HCT116 (cell line): Measurements from ENCODE around the gene PLSCR1. TPM values are rescaled to one million over a fixed set of nuclear protein-coding genes. Genes with fewer than 3 reads are reported as not detected.

ENCODE experiments used
- ATAC-seq: fragments of 200-7000 bp; cut with Tn5 transposase; 2 replicates; pipeline ENCODE4 v1.9.1; 2020; ENCODE audit warnings: mild to moderate bottlenecking, moderate library complexity
- BruUV-seq: library from RNA; stranded (reverse); fragments of 400-500 nt; replicated peaks from 2 replicates; lab custom pipeline; 2021; lab: Mats Ljungman, UMichigan
- CTCF ChIA-PET: fragments of 300-600 bp; sonication (Branson Sonifier 250); formaldehyde crosslinking; loops from one replicate; lab custom pipeline; 2021; ENCODE audit warnings: antibody characterized with exemption; lab: Charles Lee
- POLR2A ChIA-PET: fragments of 300-600, 350-600 bp; sonication (Branson Sonifier 250); formaldehyde crosslinking; loops from one replicate; lab custom pipeline; 2021; ENCODE audit warnings: antibody characterized with exemption; lab: Charles Lee
- RAD21 ChIA-PET, 2 experiments: fragments of 300-600 bp; sonication (Branson Sonifier 250); formaldehyde crosslinking; loops; one replicate each; lab custom pipeline; 2023; ENCODE audit warnings: low total read pairs in 2 of 2; ENCODE audit not compliant: uncharacterized antibody in 2 of 2, unreplicated experiment in 2 of 2, low non-redundant PET in 1 of 2; lab: Charles Lee
- DNase-seq: peaks from one replicate; pipeline ENCODE4 v3.0.0-alpha.2; 2010; ENCODE audit warnings: low read depth, low spot score
- H2AFZ ChIP-seq: fragments of 200-600 bp; shearing (Covaris generic), sonication (generic); 2 replicates; pipeline ENCODE4 v1.6.1; 2017; ENCODE audit warnings: low read depth, mixed run types, mixed read lengths, antibody characterized with exemption, low read length; ENCODE audit not compliant: poor library complexity, severe bottlenecking
- H3K27ac ChIP-seq: 2 replicates; pipeline ENCODE4 v1.5.1; 2012; ENCODE audit warnings: low read depth, low read length
- H3K27me3 ChIP-seq: fragments of 200-600 bp; sonication (generic); 2 replicates; pipeline ENCODE4 v1.6.1; 2016; ENCODE audit warnings: mixed run types, low read length, mixed read lengths; ENCODE audit not compliant: insufficient read depth
- H3K36me3 ChIP-seq, 2 experiments: fragments of 200-500 bp in 1 of 2; fragments of 200-600 bp in 1 of 2; sonication (Bioruptor generic) in 1 of 2; sonication (generic) in 1 of 2; 2 replicates each; pipeline versions ENCODE4 v1.5.1 to v1.6.1; 2014 to 2016; ENCODE audit warnings: low read length in 2 of 2, inconsistent platforms in 1 of 2, mixed read lengths in 1 of 2, mixed run types in 1 of 2; ENCODE audit not compliant: insufficient read depth in 2 of 2, control insufficient read depth in 1 of 2
- H3K4me1 ChIP-seq, 2 experiments: fragments of 200-600 bp in 1 of 2; sonication (generic) in 1 of 2; 2 replicates each; pipeline versions ENCODE4 v1.5.1 to v1.6.1; 2012 to 2017; ENCODE audit warnings: low read length in 2 of 2, inconsistent platforms in 1 of 2, mild to moderate bottlenecking in 1 of 2, mixed read lengths in 1 of 2, mixed run types in 1 of 2, moderate library complexity in 1 of 2; ENCODE audit not compliant: insufficient read depth in 2 of 2, control insufficient read depth in 1 of 2
- H3K4me2 ChIP-seq: fragments of 200-600 bp; sonication (generic); 2 replicates; pipeline ENCODE4 v1.6.1; 2017; ENCODE audit warnings: mixed run types, low read length, mixed read lengths
- H3K4me3 ChIP-seq, 2 experiments: fragments of 200-600 bp in 1 of 2; sonication (generic) in 1 of 2; replicated peaks in 1 of 2; 2 replicates each; pipeline ENCODE4 v1.5.1; 2011 to 2016; ENCODE audit warnings: low read length in 2 of 2, control low read depth in 1 of 2, low read depth in 1 of 2, mild to moderate bottlenecking in 1 of 2, mixed read lengths in 1 of 2, mixed run types in 1 of 2
- H3K79me2 ChIP-seq: fragments of 200-600 bp; sonication (generic); 2 replicates; pipeline ENCODE4 v1.6.1; 2017; ENCODE audit warnings: mild to moderate bottlenecking, mixed run types, low read length, moderate library complexity, mixed read lengths; ENCODE audit not compliant: insufficient read depth
- H3K9ac ChIP-seq: fragments of 200-600 bp; sonication (generic); 2 replicates; pipeline ENCODE4 v1.6.1; 2016; ENCODE audit warnings: low read length, mixed read lengths
- H3K9me2 ChIP-seq: fragments of 200-600 bp; sonication (generic), shearing (Covaris generic); 2 replicates; pipeline ENCODE4 v1.6.1; 2017; ENCODE audit warnings: mixed run types, mild to moderate bottlenecking, moderate library complexity; ENCODE audit not compliant: insufficient read depth
- H3K9me3 ChIP-seq, 2 experiments: fragments of 200-500 bp in 1 of 2; fragments of 200-600 bp in 1 of 2; sonication (Bioruptor generic) in 1 of 2; sonication (generic) in 1 of 2; 2 replicates each; pipeline ENCODE4 v1.6.1; 2014 to 2017; ENCODE audit warnings: low read length in 2 of 2, mixed read lengths in 2 of 2, inconsistent platforms in 1 of 2, low read depth in 1 of 2, mild to moderate bottlenecking in 1 of 2, mixed run types in 1 of 2, moderate library complexity in 1 of 2; ENCODE audit not compliant: control insufficient read depth in 1 of 2, insufficient read depth in 1 of 2
- H4K20me1 ChIP-seq: fragments of 200-600 bp; sonication (generic), shearing (Covaris generic); 2 replicates; pipeline ENCODE4 v1.6.1; 2017; ENCODE audit warnings: mixed run types, mild to moderate bottlenecking, moderate library complexity; ENCODE audit not compliant: insufficient read depth
- CBX3 ChIP-seq: IDR thresholded peaks from 2 replicates; pipeline ENCODE4 v1.6.1; 2012; ENCODE audit warnings: low read depth
- CEBPB ChIP-seq: IDR thresholded peaks from 2 replicates; pipeline ENCODE4 v1.6.1; 2012; ENCODE audit warnings: low read depth
- ELF1 ChIP-seq: IDR thresholded peaks from 2 replicates; pipeline ENCODE4 v1.6.1; 2012; ENCODE audit warnings: low read depth, borderline replicate concordance
- EZH2phosphoT487 ChIP-seq: fragments of 200-600 bp; IDR thresholded peaks from 2 replicates; pipeline ENCODE4 v1.6.1; 2018; ENCODE audit warnings: antibody characterized with exemption, borderline replicate concordance
- FOSL1 ChIP-seq: IDR thresholded peaks from 2 replicates; pipeline ENCODE4 v1.6.1; 2012; ENCODE audit warnings: low read depth
- POLR2AphosphoS5 ChIP-seq: IDR thresholded peaks from 2 replicates; pipeline ENCODE4 v1.6.1; 2011; ENCODE audit warnings: mild to moderate bottlenecking, low read depth, low read length, moderate library complexity
- TCF7L2 ChIP-seq: IDR thresholded peaks from 2 replicates; pipeline ENCODE4 v1.7.0; 2011; ENCODE audit warnings: borderline replicate concordance, inconsistent platforms; ENCODE audit not compliant: insufficient read depth, insufficient read length; ENCODE audit errors: extremely low read depth
- ZFX ChIP-seq: fragments of 450-650 bp; IDR thresholded peaks from 2 replicates; pipeline ENCODE4 v1.6.1; 2017
- intact Hi-C: fragments of 100-400 bp; cut with micrococcal nuclease; formaldehyde crosslinking; loops from 2 replicates; pipeline ENCODE4 v1.10.0; 2022
- total RNA-seq: library from RNA; stranded (reverse); gene quantifications from one replicate; pipeline ENCODE4 v1.2.1, GENCODE V29; 2021; ENCODE audit not compliant: unreplicated experiment
- TF ChIP-seq, protein P1 (sequence below), 3 experiments: fragments of 200-600 bp in 1 of 3; sonication (generic) in 1 of 3; IDR thresholded peaks in 2 of 3; conservative IDR thresholded peaks in 1 of 3; 2 replicates each; pipeline ENCODE4 v1.5.1; 2012 to 2017; ENCODE audit warnings: low read depth in 2 of 3, low read length in 2 of 3, antibody characterized with exemption in 1 of 3, borderline replicate concordance in 1 of 3, control low read depth in 1 of 3, mild to moderate bottlenecking in 1 of 3, mixed read lengths in 1 of 3, mixed run types in 1 of 3, moderate library complexity in 1 of 3; ENCODE audit not compliant: insufficient read depth in 1 of 3

PLSCR1 gene
- total RNA-seq, 1 experiment from 2014 or later = 44.2 TPM

GRCh38 chr3:146524961-146525360 is 19.4 kb downstream of the PLSCR1 start:
- ChIA-PET RAD21 (no interaction called here), CTCF (no interaction called here), POLR2A (interaction anchor here (1.0 to 1.1 kb wide), 2 partner anchors 15 to 19 kb away, joined by 3 to 4 read pairs; partner anchors contain the start of gene PLSCR1)
- no peaks in the 10 kb centered on the region for H3K9me2 ChIP-seq
- intact Hi-C loops = no loop called here
- no TSS peak for BruUV-seq
- ATAC-seq (no peak), DNase-seq (no peak)
- H3K4me3 ChIP-seq = no peak overlapping the region
- peaks cover 0 to 4% of the 10 kb centered on the region in 2 experiments; a peak in 1 of 4 replicates for H3K36me3 ChIP-seq
- TF ChIP-seq, protein P1, sequence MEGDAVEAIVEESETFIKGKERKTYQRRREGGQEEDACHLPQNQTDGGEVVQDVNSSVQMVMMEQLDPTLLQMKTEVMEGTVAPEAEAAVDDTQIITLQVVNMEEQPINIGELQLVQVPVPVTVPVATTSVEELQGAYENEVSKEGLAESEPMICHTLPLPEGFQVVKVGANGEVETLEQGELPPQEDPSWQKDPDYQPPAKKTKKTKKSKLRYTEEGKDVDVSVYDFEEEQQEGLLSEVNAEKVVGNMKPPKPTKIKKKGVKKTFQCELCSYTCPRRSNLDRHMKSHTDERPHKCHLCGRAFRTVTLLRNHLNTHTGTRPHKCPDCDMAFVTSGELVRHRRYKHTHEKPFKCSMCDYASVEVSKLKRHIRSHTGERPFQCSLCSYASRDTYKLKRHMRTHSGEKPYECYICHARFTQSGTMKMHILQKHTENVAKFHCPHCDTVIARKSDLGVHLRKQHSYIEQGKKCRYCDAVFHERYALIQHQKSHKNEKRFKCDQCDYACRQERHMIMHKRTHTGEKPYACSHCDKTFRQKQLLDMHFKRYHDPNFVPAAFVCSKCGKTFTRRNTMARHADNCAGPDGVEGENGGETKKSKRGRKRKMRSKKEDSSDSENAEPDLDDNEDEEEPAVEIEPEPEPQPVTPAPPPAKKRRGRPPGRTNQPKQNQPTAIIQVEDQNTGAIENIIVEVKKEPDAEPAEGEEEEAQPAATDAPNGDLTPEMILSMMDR (IDR thresholded peaks at IDR 0.05 in 2 of 3, conservative IDR thresholded peaks at IDR 0.05 in 1 of 3; ENCODE audit: borderline replicate concordance in 1 of 3, insufficient read depth in 1 of 3, low read depth in 2 of 3, low read length in 2 of 3) = no peak
- TF ChIP-seq TCF7L2 (no peak), CBX3 (no peak), FOSL1 (no peak), ZFX (no peak), POLR2AphosphoS5 (no peak), EZH2phosphoT487 (no peak), ELF1 (no peak), CEBPB (no peak)
- H3K9ac ChIP-seq = no peak overlapping the region
- no peaks in the 10 kb centered on the region for H3K9me3 ChIP-seq
- H3K4me2 ChIP-seq = no peak overlapping the region
- H3K4me1 ChIP-seq = no peaks in the 10 kb centered on the region
- H3K79me2 ChIP-seq = no peaks in the 10 kb centered on the region
- H3K27ac ChIP-seq = no peak overlapping the region
- H3K27me3 ChIP-seq = no peaks in the 10 kb centered on the region
- H4K20me1 ChIP-seq = no peaks in the 10 kb centered on the region
- H2AFZ ChIP-seq = no peak overlapping the region
